WTC11 (cell line): Measurements from ENCODE around the gene TMOD3. TPM values are rescaled to one million over a fixed set of nuclear protein-coding genes. Genes with fewer than 3 reads are reported as not detected.

Experiments used
- ATAC-seq: fragments of 200-7000 bp; cut with Tn5 transposase; 2 replicates; pipeline ENCODE4 v1.10.0; 2021; ENCODE audit warnings: mild to moderate bottlenecking, moderate library complexity
- CTCF ChIA-PET: fragments of 300-600 bp; sonication (Branson Sonifier 250); formaldehyde crosslinking; loops from one replicate; lab custom pipeline; 2021; ENCODE audit warnings: antibody characterized with exemption; lab: Charles Lee
- POLR2A ChIA-PET: fragments of 350-600 bp; sonication (Branson Sonifier 250); formaldehyde crosslinking; loops from one replicate; lab custom pipeline; 2021; ENCODE audit warnings: antibody characterized with exemption; lab: Charles Lee
- DNase-seq: peaks from one replicate; pipeline ENCODE4 v3.0.0; 2021; ENCODE audit warnings: low spot score
- H3K27ac Mint-ChIP-seq: 2 replicates; pipeline ENCODE4 v1.8.0; 2021; ENCODE audit warnings: mixed read lengths
- H3K27me3 Mint-ChIP-seq: 2 replicates; pipeline ENCODE4 v1.8.0; 2021; ENCODE audit warnings: low read depth, mild to moderate bottlenecking, moderate library complexity, mixed read lengths
- H3K36me3 Mint-ChIP-seq: 2 replicates; pipeline ENCODE4 v1.8.0; 2021; ENCODE audit warnings: mixed read lengths
- H3K4me1 Mint-ChIP-seq: 2 replicates; pipeline ENCODE4 v1.8.0; 2022; ENCODE audit warnings: mixed read lengths
- H3K4me3 Mint-ChIP-seq: 2 replicates; pipeline ENCODE4 v1.8.0; 2021; ENCODE audit warnings: mild to moderate bottlenecking, moderate library complexity, mixed read lengths
- H3K9me3 Mint-ChIP-seq: 2 replicates; pipeline ENCODE4 v1.8.0; 2021; ENCODE audit warnings: mixed read lengths
- ATF6 ChIP-seq: sonication (generic); formaldehyde crosslinking; IDR thresholded peaks from 2 replicates; pipeline ENCODE4 v1.8.1; 2023; ENCODE audit warnings: mild to moderate bottlenecking, missing genetic modification reagents
- CREM ChIP-seq: sonication (generic); formaldehyde crosslinking; IDR thresholded peaks from 2 replicates; pipeline ENCODE4 v1.8.1; 2022; ENCODE audit warnings: mild to moderate bottlenecking, missing genetic modification reagents, moderate library complexity
- ETV6 ChIP-seq: sonication (generic); formaldehyde crosslinking; IDR thresholded peaks from 2 replicates; pipeline ENCODE4 v1.8.1; 2022; ENCODE audit warnings: mild to moderate bottlenecking, missing genetic modification reagents
- FOXJ3 ChIP-seq: sonication (generic); formaldehyde crosslinking; IDR thresholded peaks from 2 replicates; pipeline ENCODE4 v1.9.0; 2021; ENCODE audit warnings: missing genetic modification reagents, mild to moderate bottlenecking, borderline replicate concordance
- FOXK1 ChIP-seq: sonication (generic); formaldehyde crosslinking; IDR thresholded peaks from 2 replicates; pipeline ENCODE4 v1.8.0; 2022; ENCODE audit warnings: mild to moderate bottlenecking, moderate library complexity, missing genetic modification reagents
- RELA ChIP-seq: sonication (generic); formaldehyde crosslinking; IDR thresholded peaks from 2 replicates; pipeline ENCODE4 v1.8.1; 2022; ENCODE audit warnings: missing genetic modification reagents, mild to moderate bottlenecking, borderline replicate concordance
- RORB ChIP-seq: fragments of 250-450 bp; sonication (Bioruptor Pico); IDR thresholded peaks from 2 replicates; pipeline ENCODE4 v1.9.0; 2021; ENCODE audit warnings: mild to moderate bottlenecking
- SMAD3 ChIP-seq: sonication (generic); formaldehyde crosslinking; IDR thresholded peaks from 2 replicates; pipeline ENCODE4 v1.8.0; 2022; ENCODE audit warnings: missing genetic modification reagents, mild to moderate bottlenecking, borderline replicate concordance
- ZNF263 ChIP-seq: sonication (generic); formaldehyde crosslinking; IDR thresholded peaks from 2 replicates; pipeline ENCODE4 v1.8.1; 2022; ENCODE audit warnings: low read depth, mild to moderate bottlenecking, moderate library complexity, missing genetic modification reagents
- ZNF281 ChIP-seq: sonication (generic); formaldehyde crosslinking; IDR thresholded peaks from 2 replicates; pipeline ENCODE4 v1.8.0; 2023; ENCODE audit warnings: mild to moderate bottlenecking, missing genetic modification reagents
- ZNF423 ChIP-seq: fragments of 250-450 bp; sonication (Bioruptor Pico); IDR thresholded peaks from 2 replicates; pipeline ENCODE4 v2.1.2; 2022; ENCODE audit warnings: mild to moderate bottlenecking, moderate library complexity
- total RNA-seq: library from RNA; stranded (reverse); gene quantifications from 3 replicates; pipeline ENCODE4 v1.2.3, GENCODE V29; 2021
- TF ChIP-seq, protein P1 (sequence below): sonication (generic); formaldehyde crosslinking; conservative IDR thresholded peaks from 2 replicates; pipeline ENCODE4 v1.8.1; 2022; ENCODE audit warnings: mild to moderate bottlenecking, missing genetic modification reagents
- TF ChIP-seq, protein P2 (sequence below): fragments of 250-450 bp; sonication (Bioruptor Pico); IDR thresholded peaks from 2 replicates; pipeline ENCODE4 v1.9.0; 2021; ENCODE audit warnings: mild to moderate bottlenecking, borderline replicate concordance
- TF ChIP-seq, protein P3 (sequence below): sonication (generic); formaldehyde crosslinking; IDR thresholded peaks from 2 replicates; pipeline ENCODE4 v1.8.1; 2022; ENCODE audit warnings: low read depth, mild to moderate bottlenecking, moderate library complexity, missing genetic modification reagents, borderline replicate concordance
- TF ChIP-seq, protein P4 (sequence below): sonication (generic); formaldehyde crosslinking; IDR thresholded peaks from 2 replicates; pipeline ENCODE4 v1.8.0; 2023; ENCODE audit warnings: missing genetic modification reagents, mild to moderate bottlenecking, borderline replicate concordance
- TF ChIP-seq, protein P5 (sequence below): sonication (generic); formaldehyde crosslinking; IDR thresholded peaks from 2 replicates; pipeline ENCODE4 v1.8.1; 2022; ENCODE audit warnings: missing genetic modification reagents, borderline replicate concordance

TMOD3 gene
- total RNA-seq, 1 experiment from 2014 or later, result 40.6 TPM

DNA sequence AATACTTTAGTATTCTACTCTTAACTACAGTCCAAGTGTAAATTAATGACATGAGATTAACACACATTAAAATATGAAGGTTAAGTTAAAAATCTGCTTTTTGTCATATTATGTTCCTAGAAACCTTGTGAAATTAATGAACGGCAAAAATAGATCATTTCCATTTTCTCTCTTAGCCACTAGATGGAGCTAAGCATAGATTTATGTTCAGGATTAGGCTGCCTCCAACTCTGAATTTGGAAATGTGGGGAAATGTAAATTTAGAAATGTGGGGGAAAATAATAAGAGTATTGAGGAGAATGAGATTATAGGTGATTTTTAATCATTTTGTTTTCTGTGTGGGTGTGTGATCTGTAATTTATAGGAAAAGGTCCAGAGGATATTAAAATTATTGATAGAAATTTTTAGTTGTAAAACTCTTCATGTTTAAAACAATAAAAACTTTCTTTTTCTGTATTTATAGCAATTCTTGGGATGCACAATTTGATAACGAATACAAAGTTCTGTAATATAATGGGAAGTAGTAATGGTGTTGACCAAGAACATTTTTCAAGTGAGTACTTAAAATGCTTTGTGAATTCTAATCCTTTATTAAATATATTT lies 59.2 kb downstream of the TMOD3 start:
- DNase-seq (no peak), ATAC-seq (no peak)
- TF ChIP-seq ZNF263 (CRISPR knock-in tag) (no peak), FOXK1 (no peak), ATF6 (CRISPR knock-in tag) (no peak), SMAD3 (CRISPR knock-in tag) (no peak), ETV6 (CRISPR knock-in tag) (no peak), ZNF281 (CRISPR knock-in tag) (no peak), FOXJ3 (no peak), RORB (CRISPR knock-in tag) (no peak), CREM (CRISPR knock-in tag) (no peak), ZNF423 (CRISPR knock-in tag) (no peak), RELA (CRISPR knock-in tag) (no peak)
- TF ChIP-seq, protein P1, sequence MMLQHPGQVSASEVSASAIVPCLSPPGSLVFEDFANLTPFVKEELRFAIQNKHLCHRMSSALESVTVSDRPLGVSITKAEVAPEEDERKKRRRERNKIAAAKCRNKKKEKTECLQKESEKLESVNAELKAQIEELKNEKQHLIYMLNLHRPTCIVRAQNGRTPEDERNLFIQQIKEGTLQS, result no peak
- TF ChIP-seq, protein P2, sequence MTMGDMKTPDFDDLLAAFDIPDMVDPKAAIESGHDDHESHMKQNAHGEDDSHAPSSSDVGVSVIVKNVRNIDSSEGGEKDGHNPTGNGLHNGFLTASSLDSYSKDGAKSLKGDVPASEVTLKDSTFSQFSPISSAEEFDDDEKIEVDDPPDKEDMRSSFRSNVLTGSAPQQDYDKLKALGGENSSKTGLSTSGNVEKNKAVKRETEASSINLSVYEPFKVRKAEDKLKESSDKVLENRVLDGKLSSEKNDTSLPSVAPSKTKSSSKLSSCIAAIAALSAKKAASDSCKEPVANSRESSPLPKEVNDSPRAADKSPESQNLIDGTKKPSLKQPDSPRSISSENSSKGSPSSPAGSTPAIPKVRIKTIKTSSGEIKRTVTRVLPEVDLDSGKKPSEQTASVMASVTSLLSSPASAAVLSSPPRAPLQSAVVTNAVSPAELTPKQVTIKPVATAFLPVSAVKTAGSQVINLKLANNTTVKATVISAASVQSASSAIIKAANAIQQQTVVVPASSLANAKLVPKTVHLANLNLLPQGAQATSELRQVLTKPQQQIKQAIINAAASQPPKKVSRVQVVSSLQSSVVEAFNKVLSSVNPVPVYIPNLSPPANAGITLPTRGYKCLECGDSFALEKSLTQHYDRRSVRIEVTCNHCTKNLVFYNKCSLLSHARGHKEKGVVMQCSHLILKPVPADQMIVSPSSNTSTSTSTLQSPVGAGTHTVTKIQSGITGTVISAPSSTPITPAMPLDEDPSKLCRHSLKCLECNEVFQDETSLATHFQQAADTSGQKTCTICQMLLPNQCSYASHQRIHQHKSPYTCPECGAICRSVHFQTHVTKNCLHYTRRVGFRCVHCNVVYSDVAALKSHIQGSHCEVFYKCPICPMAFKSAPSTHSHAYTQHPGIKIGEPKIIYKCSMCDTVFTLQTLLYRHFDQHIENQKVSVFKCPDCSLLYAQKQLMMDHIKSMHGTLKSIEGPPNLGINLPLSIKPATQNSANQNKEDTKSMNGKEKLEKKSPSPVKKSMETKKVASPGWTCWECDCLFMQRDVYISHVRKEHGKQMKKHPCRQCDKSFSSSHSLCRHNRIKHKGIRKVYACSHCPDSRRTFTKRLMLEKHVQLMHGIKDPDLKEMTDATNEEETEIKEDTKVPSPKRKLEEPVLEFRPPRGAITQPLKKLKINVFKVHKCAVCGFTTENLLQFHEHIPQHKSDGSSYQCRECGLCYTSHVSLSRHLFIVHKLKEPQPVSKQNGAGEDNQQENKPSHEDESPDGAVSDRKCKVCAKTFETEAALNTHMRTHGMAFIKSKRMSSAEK (CRISPR knock-in tag), result no peak
- TF ChIP-seq, protein P3, sequence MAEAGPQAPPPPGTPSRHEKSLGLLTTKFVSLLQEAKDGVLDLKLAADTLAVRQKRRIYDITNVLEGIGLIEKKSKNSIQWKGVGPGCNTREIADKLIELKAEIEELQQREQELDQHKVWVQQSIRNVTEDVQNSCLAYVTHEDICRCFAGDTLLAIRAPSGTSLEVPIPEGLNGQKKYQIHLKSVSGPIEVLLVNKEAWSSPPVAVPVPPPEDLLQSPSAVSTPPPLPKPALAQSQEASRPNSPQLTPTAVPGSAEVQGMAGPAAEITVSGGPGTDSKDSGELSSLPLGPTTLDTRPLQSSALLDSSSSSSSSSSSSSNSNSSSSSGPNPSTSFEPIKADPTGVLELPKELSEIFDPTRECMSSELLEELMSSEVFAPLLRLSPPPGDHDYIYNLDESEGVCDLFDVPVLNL (CRISPR knock-in tag), result no peak
- TF ChIP-seq, protein P4, sequence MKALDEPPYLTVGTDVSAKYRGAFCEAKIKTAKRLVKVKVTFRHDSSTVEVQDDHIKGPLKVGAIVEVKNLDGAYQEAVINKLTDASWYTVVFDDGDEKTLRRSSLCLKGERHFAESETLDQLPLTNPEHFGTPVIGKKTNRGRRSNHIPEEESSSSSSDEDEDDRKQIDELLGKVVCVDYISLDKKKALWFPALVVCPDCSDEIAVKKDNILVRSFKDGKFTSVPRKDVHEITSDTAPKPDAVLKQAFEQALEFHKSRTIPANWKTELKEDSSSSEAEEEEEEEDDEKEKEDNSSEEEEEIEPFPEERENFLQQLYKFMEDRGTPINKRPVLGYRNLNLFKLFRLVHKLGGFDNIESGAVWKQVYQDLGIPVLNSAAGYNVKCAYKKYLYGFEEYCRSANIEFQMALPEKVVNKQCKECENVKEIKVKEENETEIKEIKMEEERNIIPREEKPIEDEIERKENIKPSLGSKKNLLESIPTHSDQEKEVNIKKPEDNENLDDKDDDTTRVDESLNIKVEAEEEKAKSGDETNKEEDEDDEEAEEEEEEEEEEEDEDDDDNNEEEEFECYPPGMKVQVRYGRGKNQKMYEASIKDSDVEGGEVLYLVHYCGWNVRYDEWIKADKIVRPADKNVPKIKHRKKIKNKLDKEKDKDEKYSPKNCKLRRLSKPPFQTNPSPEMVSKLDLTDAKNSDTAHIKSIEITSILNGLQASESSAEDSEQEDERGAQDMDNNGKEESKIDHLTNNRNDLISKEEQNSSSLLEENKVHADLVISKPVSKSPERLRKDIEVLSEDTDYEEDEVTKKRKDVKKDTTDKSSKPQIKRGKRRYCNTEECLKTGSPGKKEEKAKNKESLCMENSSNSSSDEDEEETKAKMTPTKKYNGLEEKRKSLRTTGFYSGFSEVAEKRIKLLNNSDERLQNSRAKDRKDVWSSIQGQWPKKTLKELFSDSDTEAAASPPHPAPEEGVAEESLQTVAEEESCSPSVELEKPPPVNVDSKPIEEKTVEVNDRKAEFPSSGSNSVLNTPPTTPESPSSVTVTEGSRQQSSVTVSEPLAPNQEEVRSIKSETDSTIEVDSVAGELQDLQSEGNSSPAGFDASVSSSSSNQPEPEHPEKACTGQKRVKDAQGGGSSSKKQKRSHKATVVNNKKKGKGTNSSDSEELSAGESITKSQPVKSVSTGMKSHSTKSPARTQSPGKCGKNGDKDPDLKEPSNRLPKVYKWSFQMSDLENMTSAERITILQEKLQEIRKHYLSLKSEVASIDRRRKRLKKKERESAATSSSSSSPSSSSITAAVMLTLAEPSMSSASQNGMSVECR, result no peak
- TF ChIP-seq, protein P5, sequence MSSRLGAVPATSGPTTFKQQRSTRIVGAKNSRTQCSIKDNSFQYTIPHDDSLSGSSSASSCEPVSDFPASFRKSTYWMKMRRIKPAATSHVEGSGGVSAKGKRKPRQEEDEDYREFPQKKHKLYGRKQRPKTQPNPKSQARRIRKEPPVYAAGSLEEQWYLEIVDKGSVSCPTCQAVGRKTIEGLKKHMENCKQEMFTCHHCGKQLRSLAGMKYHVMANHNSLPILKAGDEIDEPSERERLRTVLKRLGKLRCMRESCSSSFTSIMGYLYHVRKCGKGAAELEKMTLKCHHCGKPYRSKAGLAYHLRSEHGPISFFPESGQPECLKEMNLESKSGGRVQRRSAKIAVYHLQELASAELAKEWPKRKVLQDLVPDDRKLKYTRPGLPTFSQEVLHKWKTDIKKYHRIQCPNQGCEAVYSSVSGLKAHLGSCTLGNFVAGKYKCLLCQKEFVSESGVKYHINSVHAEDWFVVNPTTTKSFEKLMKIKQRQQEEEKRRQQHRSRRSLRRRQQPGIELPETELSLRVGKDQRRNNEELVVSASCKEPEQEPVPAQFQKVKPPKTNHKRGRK, result no peak
- H3K27me3 Mint-ChIP-seq, result no peaks in the 10 kb centered on the region
- no peak overlapping the region for H3K27ac Mint-ChIP-seq
- POLR2A ChIA-PET, result no interaction called here
- peaks cover 13% of the 10 kb centered on the region for H3K9me3 Mint-ChIP-seq
- CTCF ChIA-PET, result interaction anchor here (0.6 to 2.4 kb wide), 32 partner anchors 9 to 291 kb away, joined by 3 to 15 read pairs (median 4); partner anchors contain the start of genes LEO1 and TMOD3
- peaks cover 30% of the 10 kb centered on the region for H3K36me3 Mint-ChIP-seq
- H3K4me1 Mint-ChIP-seq, result no peaks in the 10 kb centered on the region
- no peak overlapping the region for H3K4me3 Mint-ChIP-seq
